Skeletal muscle tissue (tissue), 4 donors: ENCODE results near the gene MCM3. TPM values are rescaled to one million over a fixed set of nuclear protein-coding genes. Genes with fewer than 3 reads are reported as not detected.

Experiments used
- H3K27ac ChIP-seq: one replicate; pipeline ENCODE4 v1.7.0; 2013; ENCODE audit warnings: mild to moderate bottlenecking, low read depth, low read length, inconsistent platforms
- H3K27me3 ChIP-seq, 3 donors: one replicate each; pipeline ENCODE4 v1.7.0; 2013; ENCODE audit warnings: low read length in 3 of 3; ENCODE audit not compliant: control insufficient read depth in 3 of 3, insufficient read depth in 3 of 3
- H3K36me3 ChIP-seq, 3 donors: one replicate each; pipeline ENCODE4 v1.7.0; 2013; ENCODE audit warnings: low read length in 3 of 3; ENCODE audit not compliant: control insufficient read depth in 3 of 3, insufficient read depth in 3 of 3
- H3K4me1 ChIP-seq, 3 donors: one replicate each; pipeline ENCODE4 v1.7.0; 2013; ENCODE audit warnings: low read length in 3 of 3, mild to moderate bottlenecking in 3 of 3; ENCODE audit not compliant: control insufficient read depth in 3 of 3, insufficient read depth in 3 of 3
- H3K4me3 ChIP-seq, 3 donors: one replicate each; pipeline ENCODE4 v1.7.0; 2013; ENCODE audit warnings: low read length in 3 of 3
- H3K9ac ChIP-seq, 3 donors: one replicate each; pipeline ENCODE4 v1.7.0; 2013; ENCODE audit warnings: low read length in 3 of 3, mild to moderate bottlenecking in 3 of 3, moderate library complexity in 2 of 3, low read depth in 1 of 3
- H3K9me3 ChIP-seq, 3 donors: one replicate each; pipeline ENCODE4 v1.7.0; 2013; ENCODE audit warnings: low read length in 3 of 3; ENCODE audit not compliant: control insufficient read depth in 3 of 3
- total RNA-seq: library from RNA; depleted of rRNA; stranded (reverse); fragments of >200 nt; gene quantifications from one replicate; pipeline ENCODE4 v1.2.3, GENCODE V29; 2014
- donor health status: Osteomylitis.

MCM3 gene
- total RNA-seq, 1 donor from 2014 or later = 32.9 TPM

GRCh38 chr6:52233975-52234823, 50.3 kb downstream of the MCM3 start:
- no peak overlapping the region for H3K4me3 ChIP-seq
- peaks cover 0 to 3% (median 0%) of the 10 kb centered on the region in 3 donors for H3K27me3 ChIP-seq
- H3K36me3 ChIP-seq = no peaks in the 10 kb centered on the region
- H3K4me1 ChIP-seq = no peaks in the 10 kb centered on the region
- H3K9ac ChIP-seq = no peak overlapping the region
- H3K9me3 ChIP-seq = no peaks in the 10 kb centered on the region
- no peak overlapping the region for H3K27ac ChIP-seq

- Histone ChIP-seq H3K9me3 (no peaks in the 10 kb centered on the region), H3K27me3 (peaks cover 0 to 3% (median 0%) of the 10 kb centered on the region in 3 donors), H3K4me1 (no peaks in the 10 kb centered on the region), H3K27ac (no peak overlapping the region), H3K4me3 (no peak overlapping the region), H3K9ac (no peak overlapping the region), H3K36me3 (no peaks in the 10 kb centered on the region)
Observed at GRCh38 chr6:52233005-52233404, 51.5 kb downstream of the MCM3 start.

- no peaks in the 10 kb centered on the region for H3K27me3 ChIP-seq
- no peaks in the 10 kb centered on the region for H3K9me3 ChIP-seq
- H3K36me3 ChIP-seq = no peaks in the 10 kb centered on the region
Observed at GRCh38 chr6:52231406-52232127, 53.0 kb downstream of the MCM3 start.

GRCh38 chr6:52230685-52231084, 53.9 kb downstream of the MCM3 start:
- H3K9ac ChIP-seq = no peak overlapping the region
- H3K27ac ChIP-seq = no peak overlapping the region
- H3K4me1 ChIP-seq = no peaks in the 10 kb centered on the region
- no peaks in the 10 kb centered on the region for H3K27me3 ChIP-seq
- H3K4me3 ChIP-seq = no peak overlapping the region
- no peaks in the 10 kb centered on the region for H3K9me3 ChIP-seq
- no peaks in the 10 kb centered on the region for H3K36me3 ChIP-seq

More at GRCh38 chr6:52231406-52232127, 53.0 kb downstream of the MCM3 start:
- H3K4me1 ChIP-seq = no peaks in the 10 kb centered on the region
- H3K9ac ChIP-seq = no peak overlapping the region
- no peak overlapping the region for H3K27ac ChIP-seq
- H3K4me3 ChIP-seq = no peak overlapping the region

- H3K27me3 ChIP-seq = peaks cover 0 to 3% (median 0%) of the 10 kb centered on the region in 3 donors
- H3K27ac ChIP-seq = no peak overlapping the region
- no peaks in the 10 kb centered on the region for H3K4me1 ChIP-seq
- no peak overlapping the region for H3K9ac ChIP-seq
- H3K4me3 ChIP-seq = no peak overlapping the region
- H3K9me3 ChIP-seq = no peaks in the 10 kb centered on the region
- H3K36me3 ChIP-seq = no peaks in the 10 kb centered on the region
Observed at GRCh38 chr6:52227495-52227894, 57.0 kb downstream of the MCM3 start.

- Histone ChIP-seq H3K9ac (no peak overlapping the region), H3K36me3 (no peaks in the 10 kb centered on the region), H3K27ac (no peak overlapping the region), H3K4me1 (no peaks in the 10 kb centered on the region), H3K9me3 (no peaks in the 10 kb centered on the region), H3K4me3 (no peak overlapping the region), H3K27me3 (peaks cover 0 to 3% (median 0%) of the 10 kb centered on the region in 3 donors)
Observed at GRCh38 chr6:52221302-52221701, 63.2 kb downstream of the MCM3 start.

GRCh38 chr6:52217761-52218160, 66.8 kb downstream of the MCM3 start:
- no peaks in the 10 kb centered on the region for H3K4me1 ChIP-seq
- H3K9me3 ChIP-seq = no peaks in the 10 kb centered on the region
- no peaks in the 10 kb centered on the region for H3K27me3 ChIP-seq
- no peak overlapping the region for H3K4me3 ChIP-seq
- no peaks in the 10 kb centered on the region for H3K36me3 ChIP-seq
- H3K9ac ChIP-seq = no peak overlapping the region
- H3K27ac ChIP-seq = no peak overlapping the region

- H3K4me1 ChIP-seq = no peaks in the 10 kb centered on the region
- H3K27me3 ChIP-seq = peaks cover 0 to 4% (median 0%) of the 10 kb centered on the region in 3 donors
- H3K4me3 ChIP-seq = no peak overlapping the region
- H3K27ac ChIP-seq = no peak overlapping the region
- no peaks in the 10 kb centered on the region for H3K9me3 ChIP-seq
- H3K36me3 ChIP-seq = no peaks in the 10 kb centered on the region
- no peak overlapping the region for H3K9ac ChIP-seq
Observed at GRCh38 chr6:52216932-52217575, 67.5 kb downstream of the MCM3 start.

- Histone ChIP-seq H3K27me3 (peaks cover 0 to 4% (median 0%) of the 10 kb centered on the region in 3 donors), H3K4me3 (no peak overlapping the region), H3K9ac (no peak overlapping the region), H3K9me3 (no peaks in the 10 kb centered on the region), H3K4me1 (no peaks in the 10 kb centered on the region), H3K27ac (no peak overlapping the region), H3K36me3 (no peaks in the 10 kb centered on the region)
Observed at GRCh38 chr6:52215787-52216186, 68.8 kb downstream of the MCM3 start.
